Esophagus squamous epithelium (tissue), 4 donors: ENCODE measurements around the gene MGMT.

Experiments
- CTCF ChIP-seq, 6 experiments: fragments of 450-650 bp in 4 of 6; fragments of 200-600 bp in 2 of 6; sonication (generic) in 2 of 6; IDR thresholded peaks; one replicate each; pipeline ENCODE4 v1.5.1; 2016 to 2019; ENCODE audit warnings: antibody characterized with exemption in 6 of 6, mild to moderate bottlenecking in 4 of 6, moderate library complexity in 4 of 6
- POLR2A ChIP-seq, 4 donors: fragments of 450-650 bp; IDR thresholded peaks; one replicate each; pipeline ENCODE4 v1.6.1; 2017; ENCODE audit warnings: antibody characterized with exemption in 4 of 4, mild to moderate bottlenecking in 4 of 4, moderate library complexity in 3 of 4

- TF ChIP-seq CTCF (IDR thresholded peaks at IDR 0.05) (no peak), POLR2A (IDR thresholded peaks at IDR 0.05) (no peak)
Measured at GRCh38 chr10:129637010-129637409, 170.0 kb downstream of the MGMT start.
